ENCODE measurements around the gene XIRP1.

DNA sequence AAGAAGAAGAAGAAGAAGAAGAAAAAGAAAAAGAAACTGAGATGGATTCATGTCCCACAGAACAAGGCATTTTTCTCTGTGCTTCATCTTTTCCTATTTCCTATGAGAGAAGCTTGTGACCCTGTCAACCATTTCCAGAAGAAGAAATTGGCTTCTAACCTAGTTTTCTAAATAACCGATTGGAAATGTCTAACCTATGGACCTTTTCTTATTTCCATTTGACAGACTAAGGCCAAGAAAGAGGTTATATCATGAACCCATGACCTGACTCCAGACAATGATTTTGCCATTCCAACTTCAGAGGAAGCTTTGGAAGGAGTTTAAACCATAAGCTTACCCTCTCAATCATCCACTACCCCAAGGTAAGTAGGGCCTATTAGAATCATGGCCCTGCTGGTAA lies 22.7 kb downstream of the XIRP1 start:
- no peak for TF ChIP-seq CTCF (IDR thresholded peaks at IDR 0.05)
- TF ChIP-seq POLR2A (IDR thresholded peaks at IDR 0.05) = no peak

Data from uterus (tissue), 2 donors.